SK-N-SH treated with all-trans-retinoic acid at 6 μM for 48 hours (cell line): Measurements from ENCODE around the gene NUP210L.

Source experiments
- BACH2 ChIP-seq: fragments of 250-450 bp; sonication (Bioruptor Pico); IDR thresholded peaks from 2 replicates; pipeline ENCODE4 v1.9.0; 2021; ENCODE audit warnings: mild to moderate bottlenecking, borderline replicate concordance
- CSDC2 ChIP-seq: fragments of 250-450 bp; sonication (Bioruptor Pico); IDR thresholded peaks from 2 replicates; pipeline ENCODE4 v1.5.0; 2020; ENCODE audit warnings: mild to moderate bottlenecking, moderate library complexity
- GLIS3 ChIP-seq: fragments of 250-450 bp; sonication (Bioruptor Pico); IDR thresholded peaks from 2 replicates; pipeline ENCODE4 v1.5.0; 2020; ENCODE audit warnings: mild to moderate bottlenecking, moderate library complexity
- OSR1 ChIP-seq: fragments of 250-450 bp; sonication (Bioruptor Pico); IDR thresholded peaks from 2 replicates; pipeline ENCODE4 v1.8.0; 2022; ENCODE audit warnings: moderate library complexity, mild to moderate bottlenecking, inconsistent platforms
- SNAI2 ChIP-seq: fragments of 250-450 bp; sonication (Bioruptor Pico); IDR thresholded peaks from 2 replicates; pipeline ENCODE4 v1.5.0; 2020; ENCODE audit warnings: mild to moderate bottlenecking, moderate library complexity
- TCF4 ChIP-seq: fragments of 250-450 bp; sonication (Bioruptor Pico); IDR thresholded peaks from 2 replicates; pipeline ENCODE4 v1.8.0; 2021; ENCODE audit warnings: mild to moderate bottlenecking, moderate library complexity, borderline replicate concordance
- ZNF8 ChIP-seq: fragments of 450-650 bp; formaldehyde crosslinking; IDR thresholded peaks from 2 replicates; pipeline ENCODE4 v1.5.0; 2020; ENCODE audit warnings: mild to moderate bottlenecking, moderate library complexity
- TF ChIP-seq, protein P1 (sequence below): fragments of 250-450 bp; sonication (Bioruptor Pico); IDR thresholded peaks from 2 replicates; pipeline ENCODE4 v1.8.0; 2020; ENCODE audit warnings: mild to moderate bottlenecking, moderate library complexity, borderline replicate concordance
- TF ChIP-seq, protein P2 (sequence below): fragments of 250-450 bp; sonication (Bioruptor Pico); IDR thresholded peaks from 2 replicates; pipeline ENCODE4 v1.5.1; 2020; ENCODE audit warnings: low read depth, mild to moderate bottlenecking, moderate library complexity
- TF ChIP-seq, protein P3 (sequence below): fragments of 250-450 bp; sonication (Bioruptor Pico); IDR thresholded peaks from 2 replicates; pipeline ENCODE4 v1.5.1; 2021; ENCODE audit warnings: mild to moderate bottlenecking, moderate library complexity
- TF ChIP-seq, protein P4 (sequence below): fragments of 250-450 bp; sonication (Bioruptor Pico); IDR thresholded peaks from 2 replicates; pipeline ENCODE4 v1.8.0; 2021; ENCODE audit warnings: low read depth, mild to moderate bottlenecking, moderate library complexity, borderline replicate concordance
- TF ChIP-seq, protein P5 (sequence below): fragments of 250-450 bp; sonication (Bioruptor Pico); IDR thresholded peaks from 2 replicates; pipeline ENCODE4 v1.5.0; 2020; ENCODE audit warnings: mild to moderate bottlenecking, moderate library complexity

DNA sequence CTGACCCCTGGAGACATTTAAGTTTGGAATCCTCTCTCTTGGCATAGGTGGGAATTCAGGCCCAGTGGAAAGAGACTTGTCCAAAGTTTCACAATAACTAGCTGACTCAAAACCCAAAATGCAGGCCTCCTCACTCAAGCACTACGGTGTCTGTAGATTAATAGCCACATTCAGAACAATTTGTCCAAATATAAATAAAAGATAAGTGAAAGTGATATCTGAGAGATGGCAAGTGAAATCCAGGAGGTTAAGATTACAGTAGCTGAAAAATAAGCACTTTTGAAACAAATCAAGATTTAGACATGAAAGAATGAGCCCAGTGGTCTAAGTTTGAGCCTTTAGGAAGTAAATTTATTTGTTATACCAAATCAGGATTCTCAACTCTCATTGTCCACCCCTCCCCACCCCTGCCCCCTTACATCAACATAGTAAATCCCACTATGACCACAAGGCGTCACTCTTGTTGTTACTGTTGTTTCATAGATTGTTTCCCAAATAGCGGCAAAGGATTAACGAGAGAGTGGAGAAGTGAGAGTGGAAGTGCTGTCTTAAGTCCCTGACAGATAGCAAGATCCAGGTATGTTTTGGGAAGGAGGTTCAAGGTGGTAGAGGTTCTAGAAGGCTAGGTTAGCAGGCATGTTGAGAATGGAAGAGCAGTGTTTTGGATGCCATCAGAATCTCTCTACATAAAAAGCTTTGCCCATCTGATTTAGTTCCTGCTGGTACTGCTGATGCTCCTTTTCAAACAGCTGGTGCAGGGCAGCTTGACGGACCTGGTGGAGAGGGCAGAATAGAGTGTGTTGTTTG, 44.1 kb upstream of the NUP210L start:
- TF ChIP-seq, protein P1, sequence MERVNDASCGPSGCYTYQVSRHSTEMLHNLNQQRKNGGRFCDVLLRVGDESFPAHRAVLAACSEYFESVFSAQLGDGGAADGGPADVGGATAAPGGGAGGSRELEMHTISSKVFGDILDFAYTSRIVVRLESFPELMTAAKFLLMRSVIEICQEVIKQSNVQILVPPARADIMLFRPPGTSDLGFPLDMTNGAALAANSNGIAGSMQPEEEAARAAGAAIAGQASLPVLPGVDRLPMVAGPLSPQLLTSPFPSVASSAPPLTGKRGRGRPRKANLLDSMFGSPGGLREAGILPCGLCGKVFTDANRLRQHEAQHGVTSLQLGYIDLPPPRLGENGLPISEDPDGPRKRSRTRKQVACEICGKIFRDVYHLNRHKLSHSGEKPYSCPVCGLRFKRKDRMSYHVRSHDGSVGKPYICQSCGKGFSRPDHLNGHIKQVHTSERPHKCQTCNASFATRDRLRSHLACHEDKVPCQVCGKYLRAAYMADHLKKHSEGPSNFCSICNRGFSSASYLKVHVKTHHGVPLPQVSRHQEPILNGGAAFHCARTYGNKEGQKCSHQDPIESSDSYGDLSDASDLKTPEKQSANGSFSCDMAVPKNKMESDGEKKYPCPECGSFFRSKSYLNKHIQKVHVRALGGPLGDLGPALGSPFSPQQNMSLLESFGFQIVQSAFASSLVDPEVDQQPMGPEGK (CRISPR knock-in tag): no peak
- TF ChIP-seq TCF4 (no peak), GLIS3 (no peak), BACH2 (CRISPR knock-in tag) (no peak), ZNF8 (CRISPR knock-in tag) (no peak), SNAI2 (CRISPR knock-in tag) (no peak), CSDC2 (CRISPR knock-in tag) (no peak), OSR1 (CRISPR knock-in tag) (no peak)
- TF ChIP-seq, protein P2, sequence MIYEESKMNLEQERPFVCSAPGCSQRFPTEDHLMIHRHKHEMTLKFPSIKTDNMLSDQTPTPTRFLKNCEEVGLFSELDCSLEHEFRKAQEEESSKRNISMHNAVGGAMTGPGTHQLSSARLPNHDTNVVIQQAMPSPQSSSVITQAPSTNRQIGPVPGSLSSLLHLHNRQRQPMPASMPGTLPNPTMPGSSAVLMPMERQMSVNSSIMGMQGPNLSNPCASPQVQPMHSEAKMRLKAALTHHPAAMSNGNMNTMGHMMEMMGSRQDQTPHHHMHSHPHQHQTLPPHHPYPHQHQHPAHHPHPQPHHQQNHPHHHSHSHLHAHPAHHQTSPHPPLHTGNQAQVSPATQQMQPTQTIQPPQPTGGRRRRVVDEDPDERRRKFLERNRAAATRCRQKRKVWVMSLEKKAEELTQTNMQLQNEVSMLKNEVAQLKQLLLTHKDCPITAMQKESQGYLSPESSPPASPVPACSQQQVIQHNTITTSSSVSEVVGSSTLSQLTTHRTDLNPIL (CRISPR knock-in tag): no peak
- TF ChIP-seq, protein P3, sequence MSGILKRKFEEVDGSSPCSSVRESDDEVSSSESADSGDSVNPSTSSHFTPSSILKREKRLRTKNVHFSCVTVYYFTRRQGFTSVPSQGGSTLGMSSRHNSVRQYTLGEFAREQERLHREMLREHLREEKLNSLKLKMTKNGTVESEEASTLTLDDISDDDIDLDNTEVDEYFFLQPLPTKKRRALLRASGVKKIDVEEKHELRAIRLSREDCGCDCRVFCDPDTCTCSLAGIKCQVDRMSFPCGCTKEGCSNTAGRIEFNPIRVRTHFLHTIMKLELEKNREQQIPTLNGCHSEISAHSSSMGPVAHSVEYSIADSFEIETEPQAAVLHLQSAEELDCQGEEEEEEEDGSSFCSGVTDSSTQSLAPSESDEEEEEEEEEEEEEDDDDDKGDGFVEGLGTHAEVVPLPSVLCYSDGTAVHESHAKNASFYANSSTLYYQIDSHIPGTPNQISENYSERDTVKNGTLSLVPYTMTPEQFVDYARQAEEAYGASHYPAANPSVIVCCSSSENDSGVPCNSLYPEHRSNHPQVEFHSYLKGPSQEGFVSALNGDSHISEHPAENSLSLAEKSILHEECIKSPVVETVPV: no peak
- TF ChIP-seq, protein P4, sequence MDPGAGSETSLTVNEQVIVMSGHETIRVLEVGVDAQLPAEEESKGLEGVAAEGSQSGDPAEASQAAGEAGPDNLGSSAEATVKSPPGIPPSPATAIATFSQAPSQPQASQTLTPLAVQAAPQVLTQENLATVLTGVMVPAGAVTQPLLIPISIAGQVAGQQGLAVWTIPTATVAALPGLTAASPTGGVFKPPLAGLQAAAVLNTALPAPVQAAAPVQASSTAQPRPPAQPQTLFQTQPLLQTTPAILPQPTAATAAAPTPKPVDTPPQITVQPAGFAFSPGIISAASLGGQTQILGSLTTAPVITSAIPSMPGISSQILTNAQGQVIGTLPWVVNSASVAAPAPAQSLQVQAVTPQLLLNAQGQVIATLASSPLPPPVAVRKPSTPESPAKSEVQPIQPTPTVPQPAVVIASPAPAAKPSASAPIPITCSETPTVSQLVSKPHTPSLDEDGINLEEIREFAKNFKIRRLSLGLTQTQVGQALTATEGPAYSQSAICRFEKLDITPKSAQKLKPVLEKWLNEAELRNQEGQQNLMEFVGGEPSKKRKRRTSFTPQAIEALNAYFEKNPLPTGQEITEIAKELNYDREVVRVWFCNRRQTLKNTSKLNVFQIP (CRISPR knock-in tag): no peak
- TF ChIP-seq, protein P5, sequence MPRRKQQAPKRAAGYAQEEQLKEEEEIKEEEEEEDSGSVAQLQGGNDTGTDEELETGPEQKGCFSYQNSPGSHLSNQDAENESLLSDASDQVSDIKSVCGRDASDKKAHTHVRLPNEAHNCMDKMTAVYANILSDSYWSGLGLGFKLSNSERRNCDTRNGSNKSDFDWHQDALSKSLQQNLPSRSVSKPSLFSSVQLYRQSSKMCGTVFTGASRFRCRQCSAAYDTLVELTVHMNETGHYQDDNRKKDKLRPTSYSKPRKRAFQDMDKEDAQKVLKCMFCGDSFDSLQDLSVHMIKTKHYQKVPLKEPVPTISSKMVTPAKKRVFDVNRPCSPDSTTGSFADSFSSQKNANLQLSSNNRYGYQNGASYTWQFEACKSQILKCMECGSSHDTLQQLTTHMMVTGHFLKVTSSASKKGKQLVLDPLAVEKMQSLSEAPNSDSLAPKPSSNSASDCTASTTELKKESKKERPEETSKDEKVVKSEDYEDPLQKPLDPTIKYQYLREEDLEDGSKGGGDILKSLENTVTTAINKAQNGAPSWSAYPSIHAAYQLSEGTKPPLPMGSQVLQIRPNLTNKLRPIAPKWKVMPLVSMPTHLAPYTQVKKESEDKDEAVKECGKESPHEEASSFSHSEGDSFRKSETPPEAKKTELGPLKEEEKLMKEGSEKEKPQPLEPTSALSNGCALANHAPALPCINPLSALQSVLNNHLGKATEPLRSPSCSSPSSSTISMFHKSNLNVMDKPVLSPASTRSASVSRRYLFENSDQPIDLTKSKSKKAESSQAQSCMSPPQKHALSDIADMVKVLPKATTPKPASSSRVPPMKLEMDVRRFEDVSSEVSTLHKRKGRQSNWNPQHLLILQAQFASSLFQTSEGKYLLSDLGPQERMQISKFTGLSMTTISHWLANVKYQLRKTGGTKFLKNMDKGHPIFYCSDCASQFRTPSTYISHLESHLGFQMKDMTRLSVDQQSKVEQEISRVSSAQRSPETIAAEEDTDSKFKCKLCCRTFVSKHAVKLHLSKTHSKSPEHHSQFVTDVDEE: no peak
